NCI-H1694 (cell line): ENCODE data around the gene HECW1.

Source experiments
- DNase-seq: peaks from one replicate; lab custom pipeline; 2025; lab: John Stamatoyannopoulos, UW

HECW1 gene

GRCh38 chr7:43509906-43510305 is 397.5 kb downstream of the HECW1 start:
- no peak for DNase-seq

- DNase-seq: no peak
Measured at GRCh38 chr7:43511029-43511428, 398.6 kb downstream of the HECW1 start.

GRCh38 chr7:43511769-43512515 is 399.5 kb downstream of the HECW1 start:
- DNase-seq: no peak

GRCh38 chr7:43513251-43513650 is 400.8 kb downstream of the HECW1 start:
- no peak for DNase-seq

GRCh38 chr7:43516581-43517342 is 404.3 kb downstream of the HECW1 start:
- no peak for DNase-seq

- no peak for DNase-seq
Measured at GRCh38 chr7:43517464-43517863, 405.0 kb downstream of the HECW1 start.

- no peak for DNase-seq
Measured at GRCh38 chr7:43520201-43520600, 407.8 kb downstream of the HECW1 start.

- DNase-seq: no peak
Measured at GRCh38 chr7:43522406-43523156, 410.1 kb downstream of the HECW1 start.

GRCh38 chr7:43528576-43529354 is 416.3 kb downstream of the HECW1 start:
- DNase-seq: no peak

- DNase-seq: no peak
Measured at GRCh38 chr7:43530553-43531410, 418.3 kb downstream of the HECW1 start.

- peak; percentile 95 for DNase-seq
Measured at GRCh38 chr7:43531700-43532099, 419.3 kb downstream of the HECW1 start.

GRCh38 chr7:43533801-43534479 is 421.5 kb downstream of the HECW1 start:
- DNase-seq: no peak

GRCh38 chr7:43535031-43535451 is 422.6 kb downstream of the HECW1 start:
- no peak for DNase-seq

- DNase-seq: no peak
Measured at GRCh38 chr7:43535810-43536585, 423.6 kb downstream of the HECW1 start.

- no peak for DNase-seq
Measured at GRCh38 chr7:43536773-43537172, 424.3 kb downstream of the HECW1 start.

GRCh38 chr7:43537765-43538403 is 425.4 kb downstream of the HECW1 start:
- DNase-seq: no peak

- DNase-seq: no peak
Measured at GRCh38 chr7:43538404-43538771, 425.9 kb downstream of the HECW1 start.

GRCh38 chr7:43540471-43540870 is 428.0 kb downstream of the HECW1 start:
- DNase-seq: no peak

- DNase-seq: no peak
Measured at GRCh38 chr7:43542716-43543115, 430.3 kb downstream of the HECW1 start.
